PFSK-1 (cell line): ENCODE results near the gene C11orf54.

ENCODE experiments used
- FOXP2 ChIP-seq: optimal IDR thresholded peaks from 2 replicates; pipeline ENCODE3; 2011; ENCODE audit warnings: borderline replicate concordance, control low read depth, inconsistent platforms; ENCODE audit not compliant: insufficient read depth; ENCODE audit errors: extremely low read length, extremely low read depth
- TF ChIP-seq, protein P1 (sequence below), 2 experiments: IDR thresholded peaks; 2 replicates each; pipeline versions ENCODE4 v1.6.1 to v1.8.0; 2011 to 2012; ENCODE audit warnings: low read depth in 2 of 2, low read length in 2 of 2, control low read depth in 1 of 2, inconsistent platforms in 1 of 2, mild to moderate bottlenecking in 1 of 2, moderate library complexity in 1 of 2; ENCODE audit not compliant: insufficient read depth in 1 of 2

DNA sequence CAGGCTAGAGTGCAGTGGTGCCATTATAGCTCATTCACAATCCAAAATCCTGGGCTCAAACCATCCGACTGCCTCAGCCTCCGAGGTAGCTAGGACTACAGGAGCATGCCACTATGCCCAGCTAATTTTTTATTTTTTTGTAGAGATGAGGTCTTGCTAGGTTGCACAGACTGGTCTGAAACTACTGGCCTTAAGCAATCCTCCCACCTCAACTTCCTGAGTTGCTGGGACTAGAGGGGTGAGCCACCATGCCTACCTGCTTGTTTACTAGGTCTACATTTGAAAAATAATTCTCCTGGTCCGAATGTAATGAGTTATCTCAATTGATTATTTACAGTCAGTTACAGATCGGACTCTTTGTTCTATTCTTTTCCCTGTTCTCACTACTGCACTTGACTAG lies 22.2 kb upstream of the C11orf54 start:
- TF ChIP-seq FOXP2 = no peak
- TF ChIP-seq, protein P1, sequence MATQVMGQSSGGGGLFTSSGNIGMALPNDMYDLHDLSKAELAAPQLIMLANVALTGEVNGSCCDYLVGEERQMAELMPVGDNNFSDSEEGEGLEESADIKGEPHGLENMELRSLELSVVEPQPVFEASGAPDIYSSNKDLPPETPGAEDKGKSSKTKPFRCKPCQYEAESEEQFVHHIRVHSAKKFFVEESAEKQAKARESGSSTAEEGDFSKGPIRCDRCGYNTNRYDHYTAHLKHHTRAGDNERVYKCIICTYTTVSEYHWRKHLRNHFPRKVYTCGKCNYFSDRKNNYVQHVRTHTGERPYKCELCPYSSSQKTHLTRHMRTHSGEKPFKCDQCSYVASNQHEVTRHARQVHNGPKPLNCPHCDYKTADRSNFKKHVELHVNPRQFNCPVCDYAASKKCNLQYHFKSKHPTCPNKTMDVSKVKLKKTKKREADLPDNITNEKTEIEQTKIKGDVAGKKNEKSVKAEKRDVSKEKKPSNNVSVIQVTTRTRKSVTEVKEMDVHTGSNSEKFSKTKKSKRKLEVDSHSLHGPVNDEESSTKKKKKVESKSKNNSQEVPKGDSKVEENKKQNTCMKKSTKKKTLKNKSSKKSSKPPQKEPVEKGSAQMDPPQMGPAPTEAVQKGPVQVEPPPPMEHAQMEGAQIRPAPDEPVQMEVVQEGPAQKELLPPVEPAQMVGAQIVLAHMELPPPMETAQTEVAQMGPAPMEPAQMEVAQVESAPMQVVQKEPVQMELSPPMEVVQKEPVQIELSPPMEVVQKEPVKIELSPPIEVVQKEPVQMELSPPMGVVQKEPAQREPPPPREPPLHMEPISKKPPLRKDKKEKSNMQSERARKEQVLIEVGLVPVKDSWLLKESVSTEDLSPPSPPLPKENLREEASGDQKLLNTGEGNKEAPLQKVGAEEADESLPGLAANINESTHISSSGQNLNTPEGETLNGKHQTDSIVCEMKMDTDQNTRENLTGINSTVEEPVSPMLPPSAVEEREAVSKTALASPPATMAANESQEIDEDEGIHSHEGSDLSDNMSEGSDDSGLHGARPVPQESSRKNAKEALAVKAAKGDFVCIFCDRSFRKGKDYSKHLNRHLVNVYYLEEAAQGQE (IDR thresholded peaks at IDR 0.05; ENCODE audit: insufficient read depth in 1 of 2, low read depth in 2 of 2, low read length in 2 of 2) = no peak
